MM.1S (cell line): Measurements from ENCODE around the gene ZNF548.

Experiments used
- DNase-seq: peaks from one replicate; pipeline ENCODE4 v3.0.0-alpha.2; 2015
- H2AFZ ChIP-seq: fragments of 300-600 bp; sonication (generic); 2 replicates; pipeline ENCODE4 v1.6.0; 2016; ENCODE audit warnings: antibody characterized with exemption, low read length
- H3F3A ChIP-seq: fragments of 300-600 bp; sonication (generic); 2 replicates; pipeline ENCODE4 v1.6.1; 2016; ENCODE audit warnings: mild to moderate bottlenecking, antibody characterized with exemption, low read length, moderate library complexity, mixed read lengths; ENCODE audit not compliant: insufficient read depth
- H3K27ac ChIP-seq: fragments of 300-600 bp; sonication (generic); 2 replicates; pipeline ENCODE4 v1.5.1; 2016; ENCODE audit warnings: mild to moderate bottlenecking, low read length
- H3K27me3 ChIP-seq: fragments of 300-600 bp; sonication (generic); replicated peaks from 2 replicates; pipeline ENCODE4 v1.6.0; 2016; ENCODE audit warnings: low read length; ENCODE audit not compliant: insufficient read depth
- H3K36me3 ChIP-seq: fragments of 300-600 bp; sonication (generic); replicated peaks from 2 replicates; pipeline ENCODE4 v1.6.1; 2016; ENCODE audit warnings: mild to moderate bottlenecking, low read length, mixed read lengths; ENCODE audit not compliant: insufficient read depth
- H3K4me1 ChIP-seq: fragments of 300-600 bp; sonication (generic); 2 replicates; pipeline ENCODE4 v1.6.1; 2016; ENCODE audit warnings: low read length, mixed read lengths
- H3K4me2 ChIP-seq: fragments of 300-600 bp; sonication (generic); 2 replicates; pipeline ENCODE4 v1.6.0; 2016; ENCODE audit warnings: low read depth, low read length
- H3K4me3 ChIP-seq: fragments of 300-600 bp; sonication (generic); 2 replicates; pipeline ENCODE4 v1.5.1; 2016; ENCODE audit warnings: low read length, mixed read lengths
- H3K79me2 ChIP-seq: fragments of 300-600 bp; sonication (generic); 2 replicates; pipeline ENCODE4 v1.6.1; 2016; ENCODE audit warnings: mixed run types, low read length, mixed read lengths
- H3K9ac ChIP-seq: fragments of 300-600 bp; sonication (generic); 2 replicates; pipeline ENCODE4 v1.6.1; 2016; ENCODE audit warnings: low read length, mixed read lengths
- H3K9me2 ChIP-seq: fragments of 300-600 bp; sonication (generic); replicated peaks from 2 replicates; pipeline ENCODE4 v1.6.1; 2016; ENCODE audit warnings: mild to moderate bottlenecking, low read length, mixed read lengths; ENCODE audit not compliant: insufficient read depth
- H3K9me3 ChIP-seq: fragments of 300-600 bp; sonication (generic); replicated peaks from 2 replicates; pipeline ENCODE4 v1.6.1; 2016; ENCODE audit warnings: mild to moderate bottlenecking, low read length, mixed read lengths; ENCODE audit not compliant: insufficient read depth
- H4K20me1 ChIP-seq: fragments of 300-600 bp; sonication (generic); 2 replicates; pipeline ENCODE4 v1.6.1; 2016; ENCODE audit warnings: mild to moderate bottlenecking, low read length, moderate library complexity, mixed read lengths; ENCODE audit not compliant: insufficient read depth
- CTCF ChIP-seq: fragments of 300-600 bp; sonication (generic); IDR thresholded peaks from 2 replicates; pipeline ENCODE4 v1.5.1; 2016; ENCODE audit warnings: antibody characterized with exemption, low read length, mixed read lengths
- EZH2 ChIP-seq: fragments of 300-600 bp; sonication (generic); optimal IDR thresholded peaks from 2 replicates; pipeline ENCODE3; 2017; ENCODE audit warnings: low read depth, mild to moderate bottlenecking, antibody characterized with exemption, low read length, mixed read lengths
- EZH2phosphoT487 ChIP-seq: fragments of 300-600 bp; sonication (generic); IDR thresholded peaks from 2 replicates; pipeline ENCODE4 v1.6.1; 2018; ENCODE audit warnings: antibody characterized with exemption, low read length

Gene ZNF548

GRCh38 chr19:57406516-57407123 lies 17.0 kb downstream of the ZNF548 start:
- Histone ChIP-seq H3F3A (no peaks in the 10 kb centered on the region), H2AFZ (no peak overlapping the region), H3K4me3 (no peak overlapping the region), H3K4me1 (peaks cover 4% of the 10 kb centered on the region; the same call in 1 of the 2 replicates), H3K9ac (no peak overlapping the region), H3K27me3 (no peaks in the 10 kb centered on the region), H3K9me3 (no peaks in the 10 kb centered on the region), H3K4me2 (no peak overlapping the region), H3K36me3 (no peaks in the 10 kb centered on the region), H3K27ac (no peak overlapping the region), H3K79me2 (peaks cover 5% of the 10 kb centered on the region), H4K20me1 (no peaks in the 10 kb centered on the region), H3K9me2 (no peaks in the 10 kb centered on the region)
- TF ChIP-seq CTCF (peak; percentile 80), EZH2 (no peak)
- DNase-seq, result peak; percentile 65

GRCh38 chr19:57410877-57411671 lies 21.4 kb downstream of the ZNF548 start, which contains the start of gene ZNF17:
ZNF17 (plus strand) TSS chr19:57411161; CDS start chr19:57413616, 2,455 bp downstream.
- Histone ChIP-seq H3K79me2 (peaks cover 34% of the 10 kb centered on the region), H4K20me1 (no peaks in the 10 kb centered on the region), H3K4me1 (peaks cover 11% of the 10 kb centered on the region), H3K27ac (no peak within 1 kb of the TSS), H3K4me2 (peak within 1 kb of the TSS; percentile 96), H2AFZ (peak within 1 kb of the TSS; percentile 67), H3K9me2 (no peaks in the 10 kb centered on the region), H3K9ac (peak within 1 kb of the TSS; percentile 75), H3F3A (no peaks in the 10 kb centered on the region), H3K27me3 (no peaks in the 10 kb centered on the region), H3K9me3 (no peaks in the 10 kb centered on the region), H3K4me3 (peak within 1 kb of the TSS; percentile 91), H3K36me3 (no peaks in the 10 kb centered on the region)
- TF ChIP-seq EZH2 (no peak), CTCF (no peak), EZH2phosphoT487 (no peak)
- peak; percentile 96 for DNase-seq

DNA sequence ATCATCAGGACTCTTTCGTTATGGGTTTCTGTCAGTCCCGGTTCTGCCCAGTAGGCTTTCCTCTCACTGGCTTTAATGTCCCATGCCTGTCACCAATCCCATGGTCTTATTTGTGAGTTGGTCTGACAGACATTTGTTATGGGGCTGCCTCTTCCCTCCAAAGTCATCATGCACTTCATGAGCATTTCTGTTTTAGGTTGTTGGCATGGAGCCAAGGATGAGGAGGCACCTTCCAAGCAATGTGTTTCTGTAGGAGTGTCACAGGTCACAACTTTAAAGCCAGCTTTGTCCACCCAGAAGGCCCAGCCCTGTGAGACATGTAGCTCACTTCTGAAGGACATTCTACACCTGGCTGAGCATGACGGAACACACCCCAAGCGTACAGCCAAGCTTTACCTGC lies 29.8 kb downstream of the ZNF548 start:
- no peaks in the 10 kb centered on the region for H3K9me2 ChIP-seq
- H3K27ac ChIP-seq, result no peak overlapping the region
- peaks cover 16% of the 10 kb centered on the region for H3K79me2 ChIP-seq
- peaks cover 22% of the 10 kb centered on the region for H3K36me3 ChIP-seq
- no peak overlapping the region for H3K4me2 ChIP-seq
- H3K4me3 ChIP-seq, result no peak overlapping the region
- H3K9ac ChIP-seq, result no peak overlapping the region
- H2AFZ ChIP-seq, result no peak overlapping the region
- no peak for TF ChIP-seq CTCF
- no peak for TF ChIP-seq EZH2phosphoT487
- no peak for TF ChIP-seq EZH2
- DNase-seq, result no peak
- H4K20me1 ChIP-seq, result no peaks in the 10 kb centered on the region
- H3K27me3 ChIP-seq, result no peaks in the 10 kb centered on the region
- no peaks in the 10 kb centered on the region for H3K4me1 ChIP-seq
- no peaks in the 10 kb centered on the region for H3F3A ChIP-seq
- no peaks in the 10 kb centered on the region for H3K9me3 ChIP-seq
